GM18505 (cell line): ENCODE data around the gene CFAP54.
"Not testable (repeated sequence)": the region's sequence is repeated elsewhere in the genome, so short reads cannot be mapped to it uniquely, and the experiment has no call there.

Source experiments
- ATAC-seq: cut with Tn5 transposase; IDR thresholded peaks from one replicate; pipeline ENCODE4 v1.9.1; 2021; ENCODE audit not compliant: unreplicated experiment
- POLR2A ChIP-seq: IDR thresholded peaks from 4 replicates; pipeline ENCODE4 v1.6.1; 2011; ENCODE audit warnings: borderline replicate concordance; ENCODE audit not compliant: insufficient read depth, insufficient read length; ENCODE audit errors: extremely low read depth

The CFAP54 gene

DNA sequence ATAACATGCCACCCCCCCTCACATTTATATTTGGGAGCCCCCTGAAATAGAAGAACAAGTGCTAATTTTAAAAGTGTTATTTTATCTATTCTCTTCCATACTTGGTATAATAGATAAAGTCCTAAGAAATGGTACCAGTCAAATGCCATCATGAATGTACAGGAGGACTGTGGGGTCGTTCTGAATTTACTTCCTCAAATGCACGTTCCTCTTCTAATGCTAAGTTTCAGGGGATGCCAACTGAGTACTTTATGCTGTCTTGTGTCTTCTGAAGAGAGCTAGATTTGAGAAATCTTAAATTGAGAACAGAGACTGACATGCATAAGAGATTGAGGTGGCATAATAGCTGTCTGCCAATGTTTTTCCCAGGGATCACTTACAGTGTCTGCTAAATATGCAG is 59.0 kb downstream of the CFAP54 start:
- ATAC-seq = no peak
- no peak for TF ChIP-seq POLR2A

DNA sequence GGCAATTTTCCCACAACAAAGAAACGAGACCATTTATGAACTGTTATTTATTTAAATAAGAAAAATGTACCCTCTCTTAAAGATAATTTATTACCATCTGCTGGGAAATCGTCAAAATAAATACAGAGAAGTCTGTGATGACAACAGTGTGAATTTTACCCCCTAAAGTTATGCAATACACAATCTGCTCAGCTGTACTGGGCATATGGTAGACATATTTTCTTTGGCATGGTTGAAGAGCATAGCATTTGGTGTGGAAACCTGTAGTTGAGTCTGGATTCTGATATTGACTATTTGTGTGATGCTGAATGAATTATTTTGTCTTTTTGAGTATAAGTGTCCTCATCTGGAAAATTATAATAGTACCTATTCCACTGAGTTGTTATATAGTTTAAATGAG is 60.0 kb downstream of the CFAP54 start:
- no peak for TF ChIP-seq POLR2A

DNA sequence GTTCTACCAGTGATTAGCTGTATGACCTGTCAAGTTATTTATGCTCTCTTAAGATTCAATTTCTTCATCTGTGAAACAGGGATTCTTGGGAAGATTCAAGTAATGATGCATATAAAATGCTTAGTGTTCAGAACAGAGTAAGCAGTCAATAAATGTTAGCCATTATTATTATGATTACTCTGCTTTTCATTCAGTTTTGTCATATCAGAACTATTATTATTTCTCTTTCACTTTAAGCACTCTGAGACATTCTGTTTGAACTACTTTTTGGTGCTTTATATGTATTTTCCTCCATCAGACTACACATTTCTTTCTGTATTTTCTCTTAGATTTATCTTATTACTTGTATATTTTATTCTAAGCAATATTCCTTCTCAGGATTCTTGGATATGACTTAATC is 81.2 kb downstream of the CFAP54 start:
- TF ChIP-seq POLR2A = no peak

More for the DNA sequence above, 60.0 kb downstream of the CFAP54 start:
- no peak for ATAC-seq

DNA sequence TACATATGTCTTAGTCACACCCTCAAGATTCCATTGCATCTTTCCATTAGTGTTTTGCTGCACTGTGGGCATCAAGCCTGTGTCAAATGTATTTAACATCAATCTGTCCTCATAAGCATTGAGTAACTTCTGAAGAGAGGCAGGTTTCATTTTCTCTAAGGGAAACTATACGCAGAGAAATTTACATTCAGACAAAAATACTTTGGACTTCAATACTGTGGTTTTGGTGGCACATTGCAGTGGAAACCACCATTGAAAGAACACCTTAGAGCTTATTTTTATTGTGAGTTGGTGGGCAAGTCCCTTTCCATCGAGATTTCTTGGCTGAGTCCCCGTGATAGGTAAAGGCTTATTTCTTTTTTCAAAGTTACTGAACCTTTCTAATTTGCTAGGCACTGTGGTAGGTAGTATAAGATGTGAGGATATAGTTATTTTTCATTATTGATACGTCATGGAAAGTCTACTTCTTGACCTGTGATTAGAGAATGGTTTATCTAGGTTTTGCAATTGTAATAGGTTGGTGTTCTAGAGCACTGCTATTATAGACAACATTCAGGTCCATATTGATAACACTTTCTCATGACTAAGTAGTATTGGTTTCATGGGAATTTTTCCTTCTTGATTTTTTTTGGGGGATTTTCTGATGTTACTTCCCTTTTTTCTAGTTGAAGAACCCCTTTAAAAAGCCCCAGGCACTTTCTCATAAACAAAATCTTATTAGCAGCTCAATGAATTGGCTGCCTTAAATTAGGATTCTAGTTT is 81.9 kb downstream of the CFAP54 start:
- TF ChIP-seq POLR2A = no peak
- ATAC-seq = peak; percentile 83

More for the DNA sequence above, 81.2 kb downstream of the CFAP54 start:
- ATAC-seq = peak; percentile 19

DNA sequence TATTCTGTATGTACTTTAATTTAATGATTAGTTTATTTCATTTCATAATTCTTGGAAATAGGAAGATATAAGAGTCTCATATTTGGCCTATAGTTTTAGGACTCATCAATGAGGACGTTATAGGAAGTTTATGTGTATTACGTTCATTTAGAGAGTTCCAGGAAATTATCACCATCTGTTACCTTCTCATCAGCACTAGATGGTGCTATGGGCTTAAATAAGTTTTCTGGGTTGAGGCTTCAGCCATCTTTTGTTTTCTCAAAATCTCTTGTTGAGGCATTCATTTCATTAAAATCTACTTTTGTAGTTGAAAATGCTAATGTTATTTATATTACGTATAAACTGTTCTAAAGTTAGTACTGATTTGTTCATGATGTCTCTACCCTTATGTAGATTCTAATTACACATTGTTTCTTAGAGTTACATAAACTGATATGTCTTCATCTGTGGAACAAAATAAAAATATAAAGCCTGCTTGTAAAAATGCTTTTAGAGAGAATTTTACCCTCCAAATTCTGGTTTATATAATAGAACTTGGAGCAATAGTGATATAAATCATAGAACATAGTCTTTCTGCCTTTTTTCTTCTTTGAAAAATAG is 89.2 kb downstream of the CFAP54 start:
- peak; percentile 93 for ATAC-seq
- TF ChIP-seq POLR2A = no peak

DNA sequence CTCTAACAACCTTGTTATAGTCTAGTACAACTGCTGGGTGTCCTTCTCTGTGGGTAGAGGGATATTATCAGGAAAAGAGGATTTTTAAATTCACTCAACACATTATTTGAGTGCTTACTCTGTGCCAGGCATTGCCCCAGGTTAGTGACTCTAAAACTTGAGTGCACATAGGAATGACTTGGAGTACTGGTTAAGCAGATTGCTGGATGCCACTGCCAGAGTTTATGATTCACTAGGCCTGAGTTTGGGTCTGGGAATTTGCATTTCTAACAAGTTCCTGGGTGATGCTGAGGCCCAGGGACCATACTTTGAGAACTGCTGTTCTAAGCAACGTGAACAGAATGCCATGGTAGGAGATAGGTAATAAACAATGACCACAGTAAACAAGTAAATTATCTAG is 96.6 kb downstream of the CFAP54 start:
- no peak for TF ChIP-seq POLR2A

DNA sequence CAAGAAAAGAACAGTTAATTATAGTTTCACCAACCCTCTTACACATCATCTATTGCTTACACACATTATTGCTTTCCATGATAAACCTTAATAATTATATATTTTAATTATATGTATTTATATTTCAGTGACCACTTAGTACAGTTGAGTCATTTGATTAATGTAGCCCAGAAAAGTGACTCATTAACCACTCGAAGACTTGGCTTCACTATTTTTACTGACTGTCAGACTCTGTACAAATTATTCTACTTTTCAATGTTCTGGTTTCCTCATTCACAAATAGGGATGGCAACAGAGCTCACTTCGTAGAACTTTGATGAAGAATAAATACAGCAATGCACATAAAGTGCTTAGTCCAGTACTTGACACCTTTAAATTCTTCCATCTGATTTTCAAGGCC is 98.3 kb downstream of the CFAP54 start:
- no peak for ATAC-seq

More for the DNA sequence above, 96.6 kb downstream of the CFAP54 start:
- ATAC-seq = no peak

DNA sequence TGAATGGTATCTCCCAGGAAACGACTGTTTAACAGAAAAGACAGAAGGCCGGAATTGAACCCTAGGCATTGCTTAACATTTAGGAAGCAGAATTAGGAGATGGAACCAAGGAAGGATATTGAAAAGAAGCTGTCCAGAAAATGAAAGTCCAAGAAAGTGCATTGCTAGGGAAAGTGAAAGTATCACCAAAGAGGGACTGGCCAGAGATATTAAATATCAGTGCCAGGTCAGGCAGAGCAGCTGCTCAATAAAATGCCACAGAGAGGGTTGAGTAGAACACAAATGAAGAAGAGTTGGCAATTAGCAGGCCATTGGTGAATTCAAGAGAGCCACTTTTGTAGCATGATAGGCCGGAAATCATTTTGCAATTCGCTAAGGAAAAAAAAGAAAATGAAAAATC is 101.6 kb downstream of the CFAP54 start:
- no peak for ATAC-seq
- no peak for TF ChIP-seq POLR2A

More for the DNA sequence above, 98.3 kb downstream of the CFAP54 start:
- TF ChIP-seq POLR2A = no peak

DNA sequence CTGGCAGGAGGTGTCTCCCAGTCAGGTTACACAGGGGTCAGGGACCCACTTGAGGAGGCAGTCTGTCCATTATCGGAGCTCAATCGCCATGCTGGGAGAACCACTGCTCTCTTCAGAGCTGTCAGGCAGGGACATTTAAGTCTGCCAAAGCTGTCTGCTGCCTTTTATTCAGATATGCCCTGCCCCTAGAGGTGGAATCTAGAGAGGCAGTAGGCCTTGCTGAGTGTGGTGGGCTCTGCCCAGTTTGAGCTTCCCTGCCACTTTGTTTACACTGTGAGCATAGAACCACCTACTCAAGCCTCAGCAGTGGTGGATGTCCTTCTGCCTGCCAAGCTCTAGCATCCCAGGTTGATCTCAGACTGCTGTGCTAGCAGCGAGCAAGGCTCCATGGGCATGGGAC is 115.0 kb downstream of the CFAP54 start:
- ATAC-seq = not testable (repeated sequence)

DNA sequence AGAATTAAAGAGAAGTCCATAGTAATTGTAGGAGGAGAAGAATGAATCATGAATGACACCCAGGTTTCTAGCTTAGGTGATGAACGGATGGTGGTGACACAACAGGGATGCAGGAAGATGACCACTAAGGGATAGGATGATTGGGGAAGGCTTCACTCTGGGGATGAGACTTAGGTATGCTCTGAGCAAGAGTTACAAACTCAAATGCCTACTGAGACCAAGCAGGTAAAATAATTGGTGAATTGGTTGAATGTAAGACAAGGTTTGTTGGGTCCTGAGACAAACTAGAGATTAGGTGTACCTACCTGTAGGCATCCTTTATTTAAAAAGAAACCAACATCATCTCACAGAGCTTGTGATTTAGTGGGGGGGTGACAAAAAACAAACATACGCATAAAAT is 116.3 kb downstream of the CFAP54 start:
- TF ChIP-seq POLR2A = no peak

DNA sequence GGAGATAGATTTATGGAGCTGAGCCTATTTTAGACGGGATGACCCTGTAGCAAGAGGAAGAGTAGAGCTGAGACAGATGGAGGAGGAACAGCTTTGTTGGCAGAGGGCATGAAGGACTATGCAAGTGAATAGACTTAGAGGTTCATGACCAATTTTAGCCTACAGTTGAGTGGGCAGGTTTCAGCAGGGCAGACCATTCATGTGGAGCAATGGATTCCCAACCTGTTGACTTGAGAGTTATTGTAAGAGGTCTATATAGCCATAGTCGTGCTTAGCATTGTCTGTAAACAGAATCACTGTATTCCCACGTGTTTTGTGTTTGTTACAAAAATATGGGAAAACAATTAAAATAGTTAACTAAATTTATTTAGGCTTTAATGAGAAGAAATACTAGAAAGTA is 116.8 kb downstream of the CFAP54 start:
- no peak for TF ChIP-seq POLR2A
- no peak for ATAC-seq

More for the DNA sequence above, 116.3 kb downstream of the CFAP54 start:
- ATAC-seq = no peak

DNA sequence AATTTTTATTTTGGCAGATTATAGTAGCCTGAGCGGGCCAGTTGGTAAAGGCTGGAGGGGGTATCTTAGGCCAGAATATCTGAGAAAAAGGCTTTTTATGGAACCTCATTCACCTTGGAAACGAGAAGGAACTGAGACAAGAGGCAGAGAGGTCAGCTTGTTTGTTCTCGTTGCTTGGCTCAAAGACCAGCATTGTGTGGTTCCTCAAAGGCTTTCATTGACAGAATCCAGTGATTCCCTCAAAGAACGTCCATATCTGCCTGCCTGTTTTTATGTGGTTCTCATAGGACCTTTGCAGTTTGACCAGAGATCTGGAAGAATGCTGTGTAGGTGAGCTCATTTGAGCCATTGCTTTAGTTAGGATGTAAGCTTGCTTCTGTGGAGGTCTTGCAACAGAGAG is 117.3 kb downstream of the CFAP54 start:
- ATAC-seq = no peak
- no peak for TF ChIP-seq POLR2A

DNA sequence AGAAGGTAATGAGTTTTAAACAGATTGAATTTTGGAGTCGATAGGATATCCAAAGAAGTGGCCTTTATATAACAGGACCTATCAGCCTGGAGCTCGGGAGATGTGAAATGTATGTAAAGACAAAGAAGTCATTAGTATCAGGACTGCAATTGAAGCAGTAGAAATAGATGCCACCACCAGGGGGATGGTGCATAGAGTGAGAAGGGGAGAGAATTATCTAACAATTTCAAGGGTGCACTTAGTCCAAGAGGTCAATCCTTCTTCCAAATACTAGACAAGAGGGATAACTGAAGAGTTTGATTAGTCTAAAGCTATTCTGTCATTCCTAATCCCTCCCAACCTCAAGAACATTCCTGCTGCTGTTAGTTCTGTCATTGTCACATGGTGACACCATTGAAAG is 127.8 kb downstream of the CFAP54 start:
- no peak for ATAC-seq
- no peak for TF ChIP-seq POLR2A

DNA sequence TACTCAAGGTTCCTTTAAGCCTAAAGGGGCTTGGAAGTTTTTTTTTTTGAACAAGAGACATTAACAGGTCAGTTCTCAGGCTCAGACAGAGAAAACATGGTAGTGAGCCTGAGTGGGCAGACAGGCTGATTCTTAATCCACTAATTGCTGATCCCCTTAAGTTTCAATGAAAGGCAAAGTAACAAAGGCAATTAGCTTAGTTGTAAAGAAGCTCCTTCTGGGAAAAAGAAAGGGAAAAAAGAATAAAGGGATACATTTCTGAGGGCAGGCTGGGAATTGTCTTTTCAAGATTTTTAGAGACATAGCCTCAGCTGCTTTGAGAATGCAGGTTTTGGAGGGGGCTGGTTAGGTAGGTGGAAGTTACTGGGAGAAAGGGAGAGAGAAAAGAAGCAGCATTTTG is 133.8 kb downstream of the CFAP54 start:
- ATAC-seq = no peak
- no peak for TF ChIP-seq POLR2A
